RKO (cell line): ENCODE measurements around the gene DHX57.
A peak's percentile ranks its signal among the peaks of the same experiment; 100 is the strongest.
"Not testable (repeated sequence)": the region's sequence is repeated elsewhere in the genome, so short reads cannot be mapped to it uniquely, and the experiment has no call there.

Experiments
- DNase-seq: peaks from one replicate; pipeline ENCODE4 v3.0.0-alpha.2; 2016; ENCODE audit warnings: low spot score

DHX57 gene

DNA sequence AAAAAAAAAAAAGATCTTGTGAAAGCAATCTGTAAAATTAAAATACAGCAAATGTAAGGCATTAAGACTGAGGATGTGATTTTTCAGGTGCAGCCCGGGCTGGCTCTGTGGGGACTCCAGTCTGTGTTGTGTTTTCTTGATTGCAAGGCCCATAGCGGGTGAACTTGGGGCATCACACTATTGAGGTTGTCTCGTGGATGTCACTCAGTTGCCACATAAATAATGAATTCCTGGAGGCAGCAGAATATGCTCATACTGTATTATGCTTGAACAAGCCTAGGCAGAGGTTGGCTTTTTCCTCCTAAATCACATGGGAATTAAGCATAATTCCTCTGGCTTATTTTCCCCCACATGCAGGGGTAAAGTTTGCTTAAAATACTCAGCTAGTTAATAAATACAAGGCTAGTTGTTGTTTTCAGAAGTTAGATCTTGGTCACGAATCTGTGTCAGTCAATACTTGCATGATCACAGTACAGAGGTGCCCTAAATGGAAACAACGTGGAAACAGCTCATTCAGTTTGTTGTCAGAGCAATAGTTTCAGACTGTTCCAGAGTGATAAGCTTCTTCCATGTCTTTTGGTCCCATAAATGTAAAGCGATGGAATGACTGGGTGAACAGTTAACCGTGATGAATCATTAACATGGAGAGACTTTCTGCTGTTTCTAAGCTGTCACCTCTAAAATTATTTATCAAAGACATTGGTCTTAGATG lies 81.3 kb downstream of the DHX57 start:
- DNase-seq = no peak

- DNase-seq = no peak
Observed at GRCh38 chr2:38793511-38793910, 82.2 kb downstream of the DHX57 start.

DNA sequence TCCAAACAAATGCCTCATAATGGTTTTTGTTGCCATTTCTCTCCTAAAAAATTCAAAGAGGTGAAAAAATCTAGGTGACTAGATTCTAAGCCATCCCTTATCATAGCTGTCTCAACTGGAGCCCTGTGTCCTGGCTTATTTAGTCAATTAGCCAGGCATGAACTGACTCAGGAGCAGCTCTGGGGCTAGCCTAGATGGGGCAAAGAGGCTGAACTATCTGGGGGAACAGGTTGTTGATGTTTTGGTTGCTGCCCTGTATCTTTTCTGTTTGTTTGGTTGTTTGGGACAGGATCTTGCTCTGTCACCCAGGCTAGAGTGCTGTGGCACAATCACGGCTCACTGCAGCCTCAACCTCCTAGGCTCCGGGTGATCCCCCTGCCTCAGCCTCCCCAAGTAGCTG lies 83.0 kb downstream of the DHX57 start:
- DNase-seq = no peak

- DNase-seq = not testable (repeated sequence)
Observed at GRCh38 chr2:38792321-38792720, 83.4 kb downstream of the DHX57 start.

DNA sequence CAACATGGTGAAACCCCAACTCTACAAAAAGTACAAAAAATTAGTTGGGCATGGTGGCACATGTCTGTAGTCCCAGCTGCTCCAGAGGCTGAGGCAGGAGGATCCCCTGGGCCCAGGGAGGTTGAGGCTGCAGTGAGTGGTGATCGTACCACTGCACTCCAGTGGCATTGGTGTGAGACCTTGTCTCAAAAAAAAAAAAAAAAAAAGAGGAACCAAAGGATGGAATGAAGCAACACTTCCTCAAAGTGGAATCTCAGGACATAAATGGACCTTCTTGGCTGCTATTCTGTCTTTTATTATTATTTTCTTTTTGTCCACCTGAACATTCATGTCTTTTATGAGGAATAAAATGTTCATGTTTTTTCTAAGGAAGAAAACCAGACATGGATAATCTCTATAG lies 84.0 kb downstream of the DHX57 start:
- no peak for DNase-seq

DNA sequence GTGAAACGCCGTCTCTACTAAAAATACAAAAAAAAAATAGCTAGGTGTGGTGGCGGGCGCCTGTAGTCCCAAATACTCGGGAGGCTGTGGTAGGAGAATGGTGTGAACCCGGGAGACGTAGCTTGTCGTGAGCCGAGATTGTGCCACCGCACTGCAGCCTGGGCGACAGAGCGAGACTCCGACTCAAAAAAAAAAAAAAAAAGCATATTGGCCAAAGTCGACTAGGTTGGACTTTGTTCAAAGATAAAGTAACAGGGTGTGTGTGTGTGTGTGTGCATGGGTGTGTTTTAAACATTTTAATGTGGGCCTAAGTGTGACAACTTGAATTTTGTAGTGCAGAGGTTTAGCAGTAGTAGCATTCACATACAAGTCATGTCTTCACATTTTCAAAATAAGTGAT lies 86.0 kb downstream of the DHX57 start:
- DNase-seq = no peak

DNA sequence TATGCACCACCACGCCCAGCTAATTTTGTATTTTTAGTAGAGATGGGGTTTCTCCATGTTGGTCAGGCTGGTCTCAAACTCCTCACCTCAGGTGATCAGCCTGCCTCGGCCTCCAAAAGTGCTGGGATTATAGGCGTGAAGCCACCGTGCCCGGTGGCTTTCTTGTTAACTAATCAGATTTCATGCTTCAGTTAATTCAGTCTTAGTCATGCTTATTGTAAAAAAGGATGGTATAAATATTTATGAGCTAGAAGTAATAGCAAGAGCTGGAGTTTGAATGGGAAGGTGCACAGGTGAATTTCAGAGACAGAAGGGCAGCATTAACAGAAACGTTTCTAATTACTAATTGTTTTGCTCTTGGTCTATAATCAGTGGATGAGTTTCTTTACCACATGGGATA lies 87.4 kb downstream of the DHX57 start:
- DNase-seq = no peak

DNA sequence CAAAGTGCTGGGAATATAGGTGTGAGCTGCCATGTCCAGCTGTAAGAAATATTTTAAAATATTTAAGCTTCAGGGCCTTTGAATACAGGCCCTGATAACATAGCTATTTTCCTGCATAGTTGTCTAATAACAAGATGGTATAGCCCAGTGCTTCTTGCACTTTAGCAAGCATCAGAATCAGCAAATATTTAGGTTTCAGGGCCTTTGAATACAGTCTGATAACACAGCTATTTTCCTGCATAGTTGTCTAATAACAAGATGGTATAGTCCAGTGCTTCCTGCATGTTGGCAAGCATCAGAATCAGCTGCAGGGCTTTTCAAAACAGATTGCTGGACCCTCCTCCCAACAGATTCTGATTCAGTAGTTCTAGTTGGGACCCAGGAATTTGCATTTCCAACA lies 92.1 kb downstream of the DHX57 start:
- no peak for DNase-seq

- peak; percentile 23 for DNase-seq
Observed at GRCh38 chr2:38778687-38779082, 97.0 kb downstream of the DHX57 start.

GRCh38 chr2:38776531-38776930 lies 99.2 kb downstream of the DHX57 start:
- DNase-seq = no peak

- no peak for DNase-seq
Observed at GRCh38 chr2:38775921-38776225, 99.9 kb downstream of the DHX57 start.

GRCh38 chr2:38775097-38775920 lies 100.4 kb downstream of the DHX57 start:
- DNase-seq = no peak

- DNase-seq = peak; percentile 45
Observed at GRCh38 chr2:38771632-38772031, 104.1 kb downstream of the DHX57 start.

GRCh38 chr2:38765551-38765950 lies 110.2 kb downstream of the DHX57 start:
- no peak for DNase-seq

GRCh38 chr2:38765149-38765548 lies 110.6 kb downstream of the DHX57 start:
- no peak for DNase-seq

- no peak for DNase-seq
Observed at GRCh38 chr2:38763728-38764127, 112.0 kb downstream of the DHX57 start.

DNA sequence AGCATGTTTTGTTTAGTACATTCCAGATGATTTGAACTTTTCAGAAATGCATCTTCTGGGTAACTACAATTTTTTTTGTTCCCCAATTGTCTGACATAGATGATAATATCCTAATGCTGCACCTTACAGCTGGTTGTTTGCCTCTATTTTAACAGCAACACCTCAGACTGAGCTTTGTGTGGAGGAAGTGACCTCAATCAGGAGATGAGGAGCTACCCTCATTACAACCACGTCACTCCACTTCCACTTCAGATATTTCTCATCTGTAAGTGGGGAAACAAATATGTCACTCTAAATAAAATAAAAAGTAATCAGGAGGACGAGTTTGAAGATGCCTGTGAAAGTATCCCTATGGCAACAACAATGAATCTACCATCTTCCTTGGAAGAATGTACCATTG lies 112.5 kb downstream of the DHX57 start:
- no peak for DNase-seq

- not testable (repeated sequence) for DNase-seq
Observed at GRCh38 chr2:38755891-38756290, 119.8 kb downstream of the DHX57 start.

DNA sequence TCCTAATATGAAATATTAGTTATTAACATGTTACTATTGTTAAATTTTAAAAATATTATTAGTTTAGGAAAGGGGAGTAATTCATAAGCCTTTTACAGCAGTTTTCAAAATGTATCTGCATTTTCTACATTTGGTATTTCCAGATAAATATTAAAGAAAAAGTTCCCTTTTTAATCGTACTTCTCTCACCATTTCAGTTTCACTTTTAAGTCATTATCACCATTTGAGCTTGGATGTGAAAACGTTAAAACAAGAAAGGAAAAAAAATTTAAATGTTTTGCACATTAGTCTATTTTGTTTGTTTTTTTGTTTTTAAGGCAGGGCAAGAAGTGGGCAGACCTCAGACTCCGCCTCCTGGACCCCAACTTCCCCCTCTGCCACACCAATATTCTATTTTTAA lies 121.2 kb downstream of the DHX57 start:
- DNase-seq = no peak

GRCh38 chr2:38754049-38754448 lies 121.7 kb downstream of the DHX57 start:
- DNase-seq = no peak

DNA sequence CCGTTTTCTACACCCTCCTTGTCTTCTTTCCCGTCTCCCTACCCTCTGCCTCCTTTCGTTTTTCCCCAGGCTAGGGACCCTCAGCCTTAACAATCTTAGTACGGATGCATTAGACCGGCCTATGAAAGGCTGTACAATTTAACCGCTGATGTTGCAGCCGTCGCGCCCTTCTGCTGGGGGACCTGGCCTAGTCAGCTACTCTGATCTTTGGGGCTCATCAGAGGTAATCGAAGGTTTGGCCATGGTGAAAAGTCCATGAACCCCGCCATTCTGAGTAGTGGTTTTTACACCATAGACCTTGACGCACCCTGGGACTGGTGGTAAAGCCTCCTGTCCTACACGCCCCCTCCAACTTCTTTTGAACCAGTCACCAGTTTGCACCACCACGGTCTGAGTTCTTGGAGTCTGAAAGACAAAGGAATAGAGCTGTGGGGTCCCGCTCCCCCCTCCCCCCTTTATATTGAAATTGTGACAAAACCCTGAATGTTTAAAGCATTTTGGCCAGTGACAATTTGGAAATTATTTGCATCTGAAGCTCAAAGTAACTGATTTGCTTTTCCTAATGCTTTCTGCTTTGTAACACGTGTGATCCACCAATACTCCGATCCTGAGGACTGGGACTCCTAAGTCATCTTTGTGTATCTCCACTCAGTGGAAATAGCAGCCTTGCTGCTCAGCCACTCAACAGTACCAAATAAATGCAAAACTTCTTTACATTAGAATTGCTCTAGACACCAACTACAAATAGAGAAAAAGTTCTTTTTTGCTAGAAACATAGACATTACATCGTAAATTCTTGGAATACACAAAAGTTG lies 123.9 kb downstream of the DHX57 start:
- DNase-seq = peak; percentile 37

DNA sequence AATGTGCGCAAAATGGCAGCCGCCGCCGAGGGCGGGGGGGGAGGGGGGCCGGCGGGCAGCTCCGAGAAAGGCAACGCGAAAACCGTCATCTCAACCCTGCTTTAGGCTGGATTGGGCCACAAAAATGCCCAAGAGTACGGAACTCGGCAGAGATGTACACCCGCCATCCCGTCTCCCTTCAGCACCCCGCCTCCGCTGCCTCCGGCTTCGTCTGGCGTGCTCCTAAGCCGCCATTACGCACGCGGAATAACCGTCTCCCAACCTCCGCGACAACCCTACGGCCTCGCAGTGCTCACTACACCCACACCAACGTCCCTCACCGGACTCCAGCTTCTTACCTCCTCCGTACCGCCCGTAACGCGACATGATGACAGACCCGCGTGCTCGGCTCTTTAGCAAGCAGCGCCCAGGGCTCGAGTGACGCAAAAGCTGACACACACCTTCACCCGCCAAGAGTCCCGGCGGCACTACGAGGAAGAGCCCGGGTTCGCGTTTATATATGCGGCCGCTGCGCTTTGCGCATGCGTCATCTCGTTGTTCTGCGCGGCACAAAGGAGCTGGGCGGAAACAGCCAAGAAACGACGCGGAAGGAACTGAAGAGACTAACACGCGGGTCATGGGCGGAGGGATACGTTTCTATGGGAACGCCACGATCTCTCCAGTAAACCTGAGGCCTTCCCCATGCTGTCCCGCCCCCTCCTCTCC lies 124.7 kb downstream of the DHX57 start, which contains the start of gene SRSF7:
Gene SRSF7 (minus strand): TSS at position 471 of the 705 bp plus-strand sequence. CDS start 105 bp downstream, at position 366.
- DNase-seq = peak; percentile 99
